HG02571 (cell line): ENCODE measurements around the gene PCBP4.

ENCODE experiments used
- ATAC-seq: cut with Tn5 transposase; IDR thresholded peaks from one replicate; pipeline ENCODE4 v1.9.1; 2021; ENCODE audit warnings: mild to moderate bottlenecking, moderate library complexity; ENCODE audit not compliant: unreplicated experiment

Gene PCBP4

GRCh38 chr3:51967384-51968169, at the start of gene PCBP4:
TSS of gene PCBP4 (minus strand) at chr3:51967454. CDS start at chr3:51961240, 6,214 bp downstream.
- peak; percentile 48 for ATAC-seq

GRCh38 chr3:52015438-52016228, 48.4 kb upstream of the PCBP4 start:
- ATAC-seq = no peak

- no peak for ATAC-seq
Measured at GRCh38 chr3:52014613-52015012, 47.4 kb upstream of the PCBP4 start.

GRCh38 chr3:52013802-52014598, 46.7 kb upstream of the PCBP4 start:
- no peak for ATAC-seq

GRCh38 chr3:52012699-52013098, 45.4 kb upstream of the PCBP4 start:
- ATAC-seq = no peak

GRCh38 chr3:52010431-52010830, 43.2 kb upstream of the PCBP4 start:
- no peak for ATAC-seq

GRCh38 chr3:52007291-52007690, 40.0 kb upstream of the PCBP4 start:
- no peak for ATAC-seq

- ATAC-seq = no peak
Measured at GRCh38 chr3:52006820-52007133, 39.5 kb upstream of the PCBP4 start.

GRCh38 chr3:52006017-52006819, 39.0 kb upstream of the PCBP4 start:
- no peak for ATAC-seq

GRCh38 chr3:52005571-52005986, 38.3 kb upstream of the PCBP4 start:
- no peak for ATAC-seq

GRCh38 chr3:52004906-52005395, 37.7 kb upstream of the PCBP4 start:
- ATAC-seq = no peak

- no peak for ATAC-seq
Measured at GRCh38 chr3:52004163-52004787, 37.0 kb upstream of the PCBP4 start.

GRCh38 chr3:52002748-52003147, 35.5 kb upstream of the PCBP4 start:
- no peak for ATAC-seq

- ATAC-seq = no peak
Measured at GRCh38 chr3:52001443-52001974, 34.3 kb upstream of the PCBP4 start.

- no peak for ATAC-seq
Measured at GRCh38 chr3:51999846-52000245, 32.6 kb upstream of the PCBP4 start.

GRCh38 chr3:51998774-51999173, 31.5 kb upstream of the PCBP4 start:
- ATAC-seq = no peak

GRCh38 chr3:51997935-51998596, 30.8 kb upstream of the PCBP4 start:
- no peak for ATAC-seq

GRCh38 chr3:51997172-51997571, 29.9 kb upstream of the PCBP4 start:
- ATAC-seq = no peak
